GM20000 (cell line): Measurements from ENCODE around the gene C9.

ENCODE experiments used
- DNase-seq: peaks from one replicate; pipeline ENCODE4 v3.0.0; 2012; ENCODE audit warnings: low spot score
- CTCF ChIP-seq: IDR thresholded peaks from 2 replicates; pipeline ENCODE4 v1.5.1; 2012; ENCODE audit warnings: mild to moderate bottlenecking, control low read depth; ENCODE audit errors: extremely low read depth, missing control alignments

Gene C9

GRCh38 chr5:39400713-39401578, 36.7 kb upstream of the C9 start:
- no peak for TF ChIP-seq CTCF
- DNase-seq, result no peak

- no peak for DNase-seq
- no peak for TF ChIP-seq CTCF
These were observed 35.1 kb upstream of the C9 start for GRCh38 chr5:39399135-39400036.

GRCh38 chr5:39396843-39397242, 32.5 kb upstream of the C9 start:
- no peak for DNase-seq
- no peak for TF ChIP-seq CTCF

GRCh38 chr5:39395521-39395920, 31.2 kb upstream of the C9 start:
- no peak for TF ChIP-seq CTCF
- DNase-seq, result no peak

GRCh38 chr5:39394946-39395345, 30.7 kb upstream of the C9 start:
- DNase-seq, result no peak
- no peak for TF ChIP-seq CTCF

GRCh38 chr5:39390945-39391344, 26.6 kb upstream of the C9 start:
- no peak for DNase-seq
- TF ChIP-seq CTCF, result no peak

- DNase-seq, result no peak
- TF ChIP-seq CTCF, result no peak
These were observed 23.0 kb upstream of the C9 start for GRCh38 chr5:39387293-39387692.
